Neuronal stem cell (in vitro differentiated cells): ENCODE results near the gene NTSR1.

Source experiments
- DNase-seq: peaks from one replicate; pipeline ENCODE4 v3.0.0-alpha.2; 2013; ENCODE audit warnings: low spot score
- H2AFZ ChIP-seq: one replicate; pipeline ENCODE4 v1.6.1; 2013; ENCODE audit warnings: mild to moderate bottlenecking, low read length, inconsistent platforms
- H2AK5ac ChIP-seq: 2 replicates; pipeline ENCODE4 v1.6.1; 2013; ENCODE audit warnings: low read depth, mild to moderate bottlenecking, inconsistent platforms, low read length, moderate library complexity, mixed read lengths
- H2BK120ac ChIP-seq: 2 replicates; pipeline ENCODE4 v1.6.1; 2013; ENCODE audit warnings: low read depth, mild to moderate bottlenecking, inconsistent platforms, low read length, moderate library complexity, mixed read lengths
- H2BK12ac ChIP-seq: one replicate; pipeline ENCODE4 v1.6.1; 2013; ENCODE audit warnings: low read length, inconsistent platforms
- H2BK15ac ChIP-seq: 2 replicates; pipeline ENCODE4 v1.6.1; 2013; ENCODE audit warnings: mild to moderate bottlenecking, low read length, inconsistent platforms, mixed read lengths
- H2BK5ac ChIP-seq: one replicate; pipeline ENCODE4 v1.6.1; 2013; ENCODE audit warnings: inconsistent platforms, mild to moderate bottlenecking, low read length, moderate library complexity
- H3K14ac ChIP-seq: one replicate; pipeline ENCODE4 v1.6.1; 2013; ENCODE audit warnings: low read length, inconsistent platforms
- H3K18ac ChIP-seq: 2 replicates; pipeline ENCODE4 v1.6.1; 2013; ENCODE audit warnings: low read length, inconsistent platforms
- H3K23ac ChIP-seq: 2 replicates; pipeline ENCODE4 v1.6.1; 2013; ENCODE audit warnings: low read depth, mild to moderate bottlenecking, mixed read lengths, low read length, inconsistent platforms; ENCODE audit not compliant: poor library complexity
- H3K27ac ChIP-seq: replicated peaks from 3 replicates; pipeline ENCODE4 v1.5.1; 2013; ENCODE audit warnings: low read length, inconsistent platforms
- H3K27me3 ChIP-seq, 3 experiments: 2 replicates each; pipeline ENCODE4 v1.6.1; 2013; ENCODE audit warnings: low read length in 3 of 3, mild to moderate bottlenecking in 2 of 3, inconsistent platforms in 1 of 3, low read depth in 1 of 3, mixed read lengths in 1 of 3, moderate library complexity in 1 of 3; ENCODE audit not compliant: control insufficient read depth in 3 of 3, insufficient read depth in 3 of 3
- H3K36me3 ChIP-seq, 2 donors: replicated peaks in 1 of 2; 2 replicates each; pipeline ENCODE4 v1.6.1; 2013; ENCODE audit warnings: low read length in 2 of 2; ENCODE audit not compliant: control insufficient read depth in 2 of 2, insufficient read depth in 2 of 2
- H3K4ac ChIP-seq: 2 replicates; pipeline ENCODE4 v1.6.1; 2013; ENCODE audit warnings: inconsistent platforms, mild to moderate bottlenecking, low read length, moderate library complexity
- H3K4me1 ChIP-seq, 2 donors: 1 replicate in 1 of 2; 2 replicates in 1 of 2; pipeline ENCODE4 v1.6.1; 2013; ENCODE audit warnings: low read length in 2 of 2, low read depth in 1 of 2; ENCODE audit not compliant: control insufficient read depth in 2 of 2, insufficient read depth in 1 of 2
- H3K4me2 ChIP-seq: one replicate; pipeline ENCODE4 v1.6.1; 2013; ENCODE audit warnings: mild to moderate bottlenecking, low read length, inconsistent platforms; ENCODE audit not compliant: insufficient read depth, poor library complexity, severe bottlenecking
- H3K4me3 ChIP-seq, 2 donors: 2 replicates each; pipeline ENCODE4 v1.5.1; 2013; ENCODE audit warnings: low read length in 2 of 2, mild to moderate bottlenecking in 2 of 2, inconsistent platforms in 1 of 2, moderate library complexity in 1 of 2
- H3K79me1 ChIP-seq: one replicate; pipeline ENCODE4 v1.6.1; 2013; ENCODE audit warnings: low read depth, mild to moderate bottlenecking, inconsistent platforms, low read length, moderate library complexity
- H3K9ac ChIP-seq: one replicate; pipeline ENCODE4 v1.6.1; 2013; ENCODE audit warnings: mild to moderate bottlenecking, low read depth, low read length, inconsistent platforms; ENCODE audit not compliant: poor library complexity
- H3K9me3 ChIP-seq, 2 donors: replicated peaks in 1 of 2; 2 replicates each; pipeline versions ENCODE3 to v1.6.1; 2013; ENCODE audit warnings: low read length in 2 of 2, mild to moderate bottlenecking in 2 of 2, inconsistent platforms in 1 of 2, low read depth in 1 of 2, mixed read lengths in 1 of 2, moderate library complexity in 1 of 2; ENCODE audit not compliant: control insufficient read depth in 2 of 2, insufficient read depth in 1 of 2
- H4K8ac ChIP-seq: one replicate; pipeline ENCODE4 v1.6.1; 2013; ENCODE audit warnings: low read depth, mild to moderate bottlenecking, inconsistent platforms, low read length, moderate library complexity
- H4K91ac ChIP-seq: one replicate; pipeline ENCODE4 v1.6.1; 2013; ENCODE audit warnings: low read length, low read depth, mild to moderate bottlenecking, inconsistent platforms; ENCODE audit not compliant: poor library complexity
- WGBS, 2 donors: extraction: QIAGEN DNeasy Blood & Tissue Kit; methylation state at CpG; one replicate each; pipeline ENCODE4 v1.1.7; 2013; ENCODE audit warnings: missing lambda C conversion rate in 2 of 2, mixed read lengths in 1 of 2; ENCODE audit not compliant: insufficient read length in 2 of 2, insufficient replicate concordance in 1 of 2; ENCODE audit errors: extremely low coverage in 2 of 2; 5-methylcytosine and 5-hydroxymethylcytosine counted together

Gene NTSR1

DNA sequence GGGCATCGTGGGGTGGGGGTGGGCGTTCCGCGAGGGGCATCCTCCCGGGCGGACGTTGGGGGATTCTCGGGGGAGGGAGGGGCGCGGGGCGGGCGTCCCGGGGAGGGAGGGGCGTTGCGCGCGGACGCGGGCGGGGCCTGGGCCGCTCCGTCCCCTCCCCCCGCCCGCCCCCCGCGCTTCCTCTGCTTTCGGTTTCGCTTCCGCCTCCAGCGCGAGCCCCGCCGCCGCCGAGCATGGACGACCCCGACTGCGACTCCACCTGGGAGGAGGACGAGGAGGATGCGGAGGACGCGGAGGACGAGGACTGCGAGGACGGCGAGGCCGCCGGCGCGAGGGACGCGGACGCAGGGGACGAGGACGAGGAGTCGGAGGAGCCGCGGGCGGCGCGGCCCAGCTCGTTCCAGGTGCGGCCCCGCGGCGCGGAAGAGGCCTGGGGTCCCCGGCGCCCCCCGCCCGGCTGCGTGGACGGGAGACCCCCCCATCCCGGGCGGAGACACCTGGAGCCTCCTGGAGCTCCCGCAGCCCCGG is 96.1 kb downstream of the NTSR1 start, which contains the start of gene OGFR:
TSS of gene OGFR (plus strand) at position 209 of the 528 bp plus-strand sequence. CDS start at position 234, 25 bp downstream.
- Histone ChIP-seq H2AK5ac (peak within 1 kb of the TSS; percentile 96), H3K4me1 (peaks cover 15% of the 10 kb centered on the region in 2 donors), H4K91ac (no peak within 1 kb of the TSS), H3K9ac (peak within 1 kb of the TSS; percentile 100), H2BK5ac (peak within 1 kb of the TSS; percentile 95), H3K4ac (peak within 1 kb of the TSS; percentile 10), H3K27ac (peak within 1 kb of the TSS; percentile 46), H3K79me1 (peaks cover 5% of the 10 kb centered on the region), H3K14ac (peak within 1 kb of the TSS; percentile 98), H3K23ac (peak within 1 kb of the TSS; percentile 100), H3K9me3 (no peaks in the 10 kb centered on the region), H3K4me3 (peak within 1 kb of the TSS; percentile 99 to 100), H4K8ac (no peak within 1 kb of the TSS), H3K4me2 (peak within 1 kb of the TSS; percentile 86), H3K27me3 (no peaks in the 10 kb centered on the region), H2BK12ac (peak within 1 kb of the TSS; percentile 84), H2BK15ac (peak within 1 kb of the TSS; percentile 94), H3K18ac (peak within 1 kb of the TSS; percentile 98), H2BK120ac (no peak within 1 kb of the TSS), H3K36me3 (peaks cover 21 to 48% of the 10 kb centered on the region in 2 donors), H2AFZ (peak within 1 kb of the TSS; percentile 89)
- no peak for DNase-seq
- no CpG with 5 or more reads among the region's 77 CpGs for WGBS, 2 donors

DNA sequence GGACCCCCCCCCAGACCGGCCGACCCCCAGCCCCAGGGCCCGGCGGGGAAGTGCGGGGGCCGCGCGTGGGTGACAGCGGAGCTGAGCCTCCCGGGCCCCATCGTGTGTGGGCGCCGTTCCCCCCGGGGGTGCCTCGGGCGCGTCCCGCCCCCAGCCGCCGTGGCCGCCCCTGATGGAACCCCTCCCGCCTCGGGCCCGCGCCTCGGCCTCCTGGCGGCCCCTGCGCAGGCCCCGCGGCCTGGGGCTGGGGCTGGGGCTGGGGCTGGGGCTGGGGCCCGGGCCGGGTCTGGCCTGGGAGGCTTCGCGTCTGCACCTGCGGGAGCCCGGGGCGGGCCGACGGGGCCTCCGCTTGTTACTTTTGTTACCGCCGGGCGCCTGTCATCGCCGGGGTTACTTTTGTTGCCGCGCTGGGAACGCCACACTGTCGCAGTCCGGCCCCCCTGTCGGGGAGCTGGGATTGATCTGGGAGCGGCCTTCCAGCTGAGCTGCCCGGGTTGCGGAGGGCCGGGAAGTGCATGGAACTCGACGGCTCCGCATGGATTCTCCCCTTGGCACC is 96.6 kb downstream of the NTSR1 start:
- no peak overlapping the region for H3K4ac ChIP-seq
- no peak overlapping the region for H2BK12ac ChIP-seq
- H2BK120ac ChIP-seq, result no peak overlapping the region
- H3K79me1 ChIP-seq, result peaks cover 5% of the 10 kb centered on the region
- peak overlapping the region; percentile 100 for H3K9ac ChIP-seq
- H3K18ac ChIP-seq, result peak overlapping the region; percentile 94
- H2AK5ac ChIP-seq, result peak overlapping the region; percentile 96
- peak overlapping the region; percentile 58 for H2BK15ac ChIP-seq
- peak overlapping the region; percentile 46 for H3K27ac ChIP-seq
- H2AFZ ChIP-seq, result peak overlapping the region; percentile 89
- H3K27me3 ChIP-seq, result no peaks in the 10 kb centered on the region
- peak overlapping the region; percentile 98 for H3K14ac ChIP-seq
- H3K4me1 ChIP-seq, result peaks cover 15% of the 10 kb centered on the region in 2 donors
- no peak for DNase-seq
- H4K91ac ChIP-seq, result no peak overlapping the region
- peak overlapping the region; percentile 97 for H3K23ac ChIP-seq
- H3K4me3 ChIP-seq, result peak overlapping the region; percentile 99 to 100
- WGBS, 2 donors, result no CpG with 5 or more reads among the region's 58 CpGs
- H4K8ac ChIP-seq, result no peak overlapping the region
- H3K9me3 ChIP-seq, result no peaks in the 10 kb centered on the region
- H3K4me2 ChIP-seq, result peak overlapping the region; percentile 86
- peak overlapping the region; percentile 95 for H2BK5ac ChIP-seq
- H3K36me3 ChIP-seq, result peaks cover 18 to 50% of the 10 kb centered on the region in 2 donors

GRCh38 chr20:62805711-62806382 is 97.2 kb downstream of the NTSR1 start:
- Histone ChIP-seq H3K4me3 (peak overlapping the region; percentile 99 to 100), H3K36me3 (peaks cover 15 to 50% of the 10 kb centered on the region in 2 donors), H3K27ac (peak overlapping the region; percentile 46), H3K23ac (peak overlapping the region; percentile 97), H3K27me3 (no peaks in the 10 kb centered on the region), H3K9me3 (no peaks in the 10 kb centered on the region), H3K18ac (peak overlapping the region; percentile 94), H3K9ac (peak overlapping the region; percentile 93), H2AFZ (peak overlapping the region; percentile 68), H3K14ac (peak overlapping the region; percentile 71), H3K4ac (no peak overlapping the region), H4K91ac (no peak overlapping the region), H3K4me2 (peak overlapping the region; percentile 86), H2BK12ac (no peak overlapping the region), H2BK15ac (peak overlapping the region; percentile 58), H2AK5ac (peak overlapping the region; percentile 96), H3K4me1 (peaks cover 15% of the 10 kb centered on the region in 2 donors), H4K8ac (no peak overlapping the region), H3K79me1 (peaks cover 5% of the 10 kb centered on the region), H2BK120ac (no peak overlapping the region), H2BK5ac (peak overlapping the region; percentile 95)
- peak; percentile 72 for DNase-seq
- WGBS, 2 donors, result no CpG with 5 or more reads among the region's 25 CpGs
